Left forelimb (tissue), 1 donor: ENCODE results near the gene NAGPA.

ENCODE experiments used
- DNase-seq: peaks from one replicate; pipeline ENCODE4 v3.0.0-alpha.2; 2018; ENCODE audit warnings: low spot score

NAGPA gene

DNA sequence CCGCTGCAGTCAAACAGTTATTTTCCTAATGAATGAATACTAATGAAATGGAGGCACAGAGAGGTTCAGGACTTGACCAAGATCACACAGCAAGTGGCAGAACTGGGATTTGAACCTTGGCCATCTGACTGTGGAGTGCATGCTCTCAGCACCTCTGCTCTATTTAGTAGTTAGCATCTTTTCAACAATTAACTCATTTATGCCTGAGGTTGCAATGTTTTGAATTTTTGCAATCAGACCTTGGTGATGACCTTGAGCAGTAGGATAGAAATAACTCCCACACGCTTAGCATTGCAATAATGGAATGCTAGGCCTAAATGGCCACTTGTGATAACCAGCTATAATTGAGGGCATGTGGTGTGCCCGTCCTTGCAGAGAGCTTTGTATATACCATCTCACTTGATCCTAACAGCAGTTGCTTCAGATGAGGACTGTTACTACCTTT is 31.0 kb downstream of the NAGPA start:
- DNase-seq: no peak

DNA sequence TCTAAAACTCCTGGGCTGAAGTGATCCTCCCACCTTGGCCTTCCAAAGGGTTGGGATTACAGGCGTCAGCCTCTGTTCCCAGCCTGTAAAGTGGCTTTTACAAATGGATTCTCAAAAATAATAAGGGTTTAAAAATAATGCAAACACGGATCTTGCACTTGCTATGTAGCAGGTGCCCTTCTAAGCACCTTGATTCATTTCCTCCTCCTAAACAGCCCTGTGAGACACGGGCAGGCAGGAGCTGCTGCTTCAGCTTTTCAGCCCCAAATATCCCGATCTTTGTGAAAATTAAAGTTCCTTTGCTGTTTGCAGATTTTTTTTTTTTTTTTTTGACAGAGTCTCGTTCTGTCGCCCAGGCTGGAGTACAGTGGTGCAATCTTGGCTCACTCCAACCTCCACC is 31.7 kb downstream of the NAGPA start:
- DNase-seq: no peak

DNA sequence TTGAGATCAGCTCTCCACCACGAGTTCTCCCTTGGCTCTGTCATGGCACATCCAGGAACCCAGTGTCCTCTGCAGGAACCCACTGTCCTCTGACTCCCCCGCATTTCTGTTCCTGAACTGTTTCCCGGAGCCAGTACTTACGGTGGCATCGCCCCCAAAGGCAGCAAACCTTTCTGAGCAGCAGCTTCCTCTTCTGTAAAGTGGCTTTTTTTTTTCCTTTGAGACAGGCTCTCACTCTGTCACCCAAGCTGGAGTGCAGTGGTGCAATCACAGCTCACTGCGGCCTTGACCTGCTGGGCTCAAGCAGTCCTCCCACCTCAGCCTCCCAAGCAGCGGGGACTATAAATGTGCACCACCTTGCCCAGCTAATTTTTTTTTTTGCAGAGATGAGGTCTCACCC is 32.2 kb downstream of the NAGPA start:
- no peak for DNase-seq

DNA sequence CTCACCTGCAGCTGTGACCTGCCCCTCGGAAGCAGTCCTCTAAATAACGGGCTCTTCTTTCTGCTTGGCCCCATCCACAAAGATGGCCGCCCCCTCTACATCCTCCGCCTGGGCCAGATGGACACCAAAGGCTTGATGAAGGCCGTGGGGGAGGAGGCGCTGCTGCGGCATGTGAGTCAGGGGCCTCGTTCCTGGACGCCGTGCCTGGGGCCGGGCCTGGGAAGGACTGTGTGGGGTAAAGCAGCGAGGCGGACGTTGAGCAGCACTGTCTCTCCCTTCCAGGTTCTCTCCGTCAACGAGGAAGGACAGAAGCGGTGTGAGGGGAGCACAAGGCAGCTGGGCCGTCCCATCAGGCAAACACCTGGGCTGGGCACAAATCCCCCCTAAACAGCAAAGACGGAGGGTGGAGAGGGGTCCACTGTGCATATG is 33.1 kb downstream of the NAGPA start:
- DNase-seq: no peak

DNA sequence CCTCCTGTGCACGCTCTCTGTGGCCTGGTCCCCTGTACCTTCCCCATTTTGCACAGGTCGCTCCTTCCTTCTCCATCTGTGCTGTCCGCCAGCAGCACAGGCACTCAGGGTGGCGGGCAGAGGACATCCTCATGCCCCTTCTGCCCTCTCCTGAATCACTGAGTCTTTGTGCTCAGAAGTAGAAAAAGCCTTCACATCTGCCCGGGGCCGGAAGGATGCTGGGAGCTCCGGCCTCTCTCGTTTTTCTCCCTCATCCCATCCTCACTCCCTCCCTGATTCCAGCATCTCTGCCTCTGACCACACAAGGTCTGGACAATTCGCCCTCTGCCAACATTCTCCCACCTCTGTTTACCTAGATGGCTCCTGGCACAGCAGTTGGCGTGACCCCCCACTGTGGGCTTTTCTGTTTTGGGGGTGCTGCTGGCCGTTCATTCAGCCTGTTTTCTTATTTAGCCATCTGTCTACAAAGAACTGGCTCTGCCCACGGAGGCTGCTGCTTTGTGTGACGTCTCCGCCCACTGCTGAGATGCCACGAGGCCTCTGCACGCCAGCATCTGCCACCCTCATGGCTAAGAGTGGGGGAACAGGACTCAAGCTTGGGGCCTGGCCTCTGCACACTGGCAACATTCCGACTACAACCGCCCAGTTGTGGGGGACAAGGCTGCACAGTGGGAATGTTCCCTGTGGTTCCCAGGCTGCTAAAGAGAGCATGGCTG is 38.9 kb downstream of the NAGPA start:
- DNase-seq: no peak

DNA sequence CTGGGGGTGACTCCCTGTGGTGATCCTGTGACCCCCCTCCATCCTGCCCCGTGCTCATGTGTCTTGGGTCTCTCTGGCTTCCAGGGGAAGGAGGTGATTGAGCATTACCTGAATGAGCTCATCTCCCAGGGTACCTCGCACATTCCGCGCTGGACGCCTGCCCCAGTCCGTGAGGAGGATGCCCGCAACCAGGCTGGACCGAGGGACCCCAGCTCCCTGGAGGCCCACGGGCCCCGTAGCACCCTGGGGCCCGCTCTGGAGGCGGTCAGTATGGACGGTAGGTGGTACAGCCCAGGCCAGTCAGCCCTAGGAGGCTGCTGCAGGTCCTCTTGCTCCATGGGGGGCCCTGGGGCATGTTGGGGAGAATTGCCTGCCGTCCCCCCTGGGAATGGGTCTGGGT is 42.0 kb downstream of the NAGPA start:
- DNase-seq: no peak

DNA sequence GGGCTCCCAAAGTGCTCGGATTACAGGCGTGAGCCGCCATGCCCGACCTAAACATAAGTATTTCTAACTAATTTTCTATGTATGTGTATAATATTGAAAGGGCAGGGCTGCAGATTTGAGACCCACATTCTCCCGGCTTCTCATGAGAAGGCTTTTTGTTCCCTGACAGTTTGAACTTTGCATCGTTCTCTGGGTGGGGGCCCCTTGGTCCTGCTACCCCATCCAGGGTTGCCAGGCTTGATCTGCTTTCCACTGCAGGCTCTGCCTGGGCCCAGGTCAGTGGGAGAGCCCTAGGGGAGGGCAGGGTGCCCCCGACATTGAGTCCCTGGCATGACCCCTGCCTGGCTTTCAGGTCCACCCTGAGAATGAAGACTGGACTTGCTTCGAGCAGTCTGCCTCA is 43.3 kb downstream of the NAGPA start:
- DNase-seq: no peak

DNA sequence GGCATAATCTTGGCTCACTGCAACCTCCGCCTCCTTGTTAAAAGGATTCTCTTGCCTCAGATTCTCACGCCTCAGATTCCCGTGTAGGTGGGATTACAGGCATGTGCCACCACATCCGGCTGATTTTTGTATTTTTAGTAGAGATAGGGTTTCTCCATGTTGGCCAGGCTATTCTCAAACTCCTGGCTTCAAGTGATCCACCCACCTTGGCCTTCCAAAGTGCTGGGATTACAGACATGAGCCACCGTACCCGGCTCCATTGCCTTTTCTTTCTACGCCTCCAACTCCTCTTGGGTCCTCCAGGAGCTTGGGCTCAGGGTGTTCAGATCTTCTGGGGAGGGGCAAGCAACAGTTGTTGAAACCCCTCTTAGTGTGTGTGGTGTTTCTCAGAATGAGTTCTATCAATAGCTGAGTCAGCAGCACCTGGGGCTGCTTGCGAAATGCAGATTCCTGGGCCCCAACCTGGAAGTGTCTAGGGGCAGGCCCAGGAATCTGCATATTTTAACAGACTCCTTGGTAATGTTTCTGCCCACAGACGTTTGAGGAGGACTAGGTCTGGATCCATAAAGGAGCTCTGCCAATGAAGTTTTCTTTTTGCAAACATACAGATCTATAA is 44.2 kb downstream of the NAGPA start:
- DNase-seq: no peak

DNA sequence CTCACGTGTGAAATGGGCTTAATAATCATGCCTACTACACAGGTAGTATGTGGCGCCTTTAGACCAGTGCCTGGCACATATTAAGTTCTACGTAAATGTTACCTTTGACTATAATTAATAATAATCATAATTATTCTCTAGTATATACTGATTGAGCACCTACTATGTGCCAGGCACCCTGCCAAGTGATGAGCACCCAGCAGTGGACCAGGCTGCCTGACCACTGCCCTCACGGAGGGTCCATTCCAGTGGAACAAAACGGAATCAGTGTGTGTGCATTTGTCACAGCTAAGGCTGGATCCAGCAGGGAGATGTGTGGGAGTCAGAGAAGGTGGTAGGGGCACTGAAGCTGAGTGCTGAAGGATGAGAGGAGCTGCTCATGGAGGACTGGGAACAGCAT is 45.1 kb downstream of the NAGPA start:
- no peak for DNase-seq

DNA sequence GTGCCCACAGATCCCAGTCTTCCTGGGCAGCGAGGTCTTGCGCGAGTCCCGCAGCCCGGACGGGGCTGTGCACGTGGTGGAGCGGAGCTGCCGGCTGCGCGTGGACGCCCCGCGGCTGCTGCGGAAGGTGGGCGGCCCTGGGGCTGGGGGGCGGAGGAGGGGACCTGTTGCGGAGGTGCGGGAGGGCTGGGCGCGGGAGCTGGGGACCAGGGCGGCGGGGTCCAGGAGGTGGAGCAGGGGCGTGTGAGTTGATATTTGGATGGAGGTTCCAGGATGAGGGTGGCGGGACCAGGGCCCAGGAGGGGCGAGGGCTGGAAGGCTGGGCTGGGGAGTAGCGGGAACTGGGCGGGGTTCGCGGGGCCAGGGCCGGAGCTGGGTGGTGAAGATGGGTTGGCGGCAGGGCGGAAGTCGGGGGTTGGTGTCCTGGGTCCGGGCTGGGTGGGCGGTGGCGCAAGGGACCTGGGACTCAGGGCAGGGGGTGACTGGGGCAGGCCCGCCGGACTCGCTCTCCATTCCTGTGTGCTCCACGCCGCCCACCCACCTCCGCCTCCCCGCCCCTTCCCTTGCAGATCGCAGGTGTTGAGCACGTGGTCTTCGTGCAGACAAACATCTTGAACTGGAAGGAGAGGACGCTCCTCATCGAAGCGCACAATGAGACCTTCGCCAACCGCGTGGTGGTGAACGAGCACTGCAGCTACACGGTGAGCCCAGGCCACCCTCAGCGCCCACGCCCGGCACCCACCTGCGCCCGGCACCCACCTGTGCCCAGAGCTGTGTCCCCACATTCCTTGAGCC is 46.0 kb downstream of the NAGPA start:
- no peak for DNase-seq

DNA sequence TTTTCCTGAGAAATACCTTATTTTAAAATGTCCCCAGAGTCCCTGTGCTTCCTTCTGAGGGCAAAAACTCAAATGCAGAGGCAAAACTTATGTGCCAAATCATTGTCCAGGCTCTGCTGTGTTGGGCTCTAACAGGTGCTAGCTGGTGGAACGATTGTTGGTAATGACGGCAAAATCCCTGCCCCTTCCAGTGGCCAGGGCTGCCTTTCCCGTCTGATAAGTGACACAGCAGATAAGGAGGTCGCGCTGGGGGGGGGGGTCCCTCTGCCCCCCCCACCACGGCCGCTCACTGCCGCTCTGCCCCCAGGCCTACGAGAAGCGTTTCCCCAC is 46.5 kb downstream of the NAGPA start:
- DNase-seq: no peak

DNA sequence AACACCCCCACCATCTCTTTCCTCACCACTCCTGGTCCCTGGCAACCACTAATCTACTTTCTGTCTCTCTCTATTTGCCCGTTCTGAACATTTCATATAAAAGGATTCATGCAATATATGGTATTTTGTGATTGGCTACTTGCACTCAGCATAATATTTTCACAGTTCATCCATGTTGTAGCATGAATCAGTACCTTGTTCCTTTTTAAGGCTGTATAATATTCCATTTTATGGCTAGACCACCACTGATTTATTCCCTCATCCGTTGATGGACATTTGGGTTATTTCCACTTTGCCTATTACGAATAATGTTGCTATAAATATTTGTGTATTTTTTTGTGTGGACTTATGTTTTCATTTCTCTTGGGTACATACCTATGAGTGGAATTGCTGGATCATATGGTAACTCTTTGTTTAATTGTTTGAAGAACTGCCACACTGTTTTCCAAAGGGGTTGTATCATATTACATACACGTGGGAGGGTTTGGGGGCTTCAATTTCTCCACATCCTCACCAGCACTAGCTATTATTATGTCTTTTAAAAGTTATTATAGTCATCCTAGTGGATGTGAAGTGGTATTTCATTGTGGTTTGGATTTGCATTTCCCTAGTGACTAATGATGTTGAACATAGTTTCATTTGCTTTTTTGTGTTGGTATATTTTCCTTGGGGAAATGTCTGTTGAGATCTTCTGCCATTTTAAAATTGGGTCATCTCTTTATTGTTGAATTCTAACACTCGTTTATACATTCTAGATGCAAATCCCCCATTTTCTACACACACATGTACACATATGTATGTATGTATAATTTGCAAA is 49.4 kb downstream of the NAGPA start:
- DNase-seq: no peak

DNA sequence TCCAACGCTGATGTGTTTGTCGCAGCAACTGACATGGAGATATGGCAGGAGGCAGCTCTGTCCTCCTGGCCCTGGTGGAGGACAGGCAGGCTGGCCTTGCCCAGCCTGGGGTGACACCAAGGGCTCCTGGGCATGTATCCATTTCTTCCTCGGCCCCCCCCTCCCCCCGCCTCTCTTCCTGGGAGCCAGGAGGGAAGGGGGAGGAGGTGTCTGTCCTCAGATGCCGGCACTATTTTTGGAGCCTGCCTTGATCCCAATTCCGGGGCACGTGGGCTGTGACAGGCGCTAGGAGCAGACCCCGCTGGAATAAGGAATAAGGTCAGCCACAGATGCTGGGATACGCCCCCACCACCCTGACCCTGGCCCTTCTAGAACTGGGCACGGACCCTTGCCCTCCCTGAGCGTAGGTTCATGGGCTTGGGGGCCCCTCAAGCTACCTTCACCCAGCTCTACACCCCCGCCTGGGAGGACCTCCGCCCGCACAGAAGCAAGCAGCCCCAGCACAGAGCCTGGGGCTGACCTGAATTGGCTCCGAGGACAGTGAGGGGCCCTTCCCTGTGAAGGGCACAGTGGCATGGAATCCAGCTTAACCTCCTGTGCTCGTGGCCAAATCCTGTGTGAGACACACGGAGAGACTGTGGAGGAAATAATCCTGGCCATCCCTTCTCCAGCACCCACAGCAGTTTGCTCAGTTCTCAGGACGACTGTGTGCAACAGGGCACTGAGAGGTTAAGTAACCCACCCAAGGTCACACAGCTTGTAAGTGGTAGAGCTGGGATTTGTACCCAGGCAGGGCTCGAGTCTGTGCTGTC is 51.5 kb downstream of the NAGPA start:
- DNase-seq: no peak

DNA sequence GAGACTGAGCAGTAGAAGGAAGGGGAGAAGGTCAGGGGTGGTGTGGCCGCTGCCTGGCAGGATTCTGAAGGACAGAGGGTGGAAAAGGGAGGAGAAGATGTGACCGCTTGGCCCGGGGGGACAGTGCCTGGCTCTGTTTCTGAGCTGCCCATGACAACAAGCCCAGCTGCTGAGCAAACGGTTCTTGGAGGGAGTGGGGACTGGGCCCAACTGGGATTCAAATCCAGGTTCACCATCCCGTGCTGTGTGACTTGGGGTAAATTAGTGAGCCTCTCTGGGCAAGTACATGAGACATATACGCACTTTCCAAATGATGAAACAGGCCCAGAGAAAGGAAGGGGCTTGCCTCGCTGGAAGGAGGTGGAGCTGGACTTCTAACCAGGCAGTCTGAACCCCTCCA is 52.3 kb downstream of the NAGPA start:
- no peak for DNase-seq

DNA sequence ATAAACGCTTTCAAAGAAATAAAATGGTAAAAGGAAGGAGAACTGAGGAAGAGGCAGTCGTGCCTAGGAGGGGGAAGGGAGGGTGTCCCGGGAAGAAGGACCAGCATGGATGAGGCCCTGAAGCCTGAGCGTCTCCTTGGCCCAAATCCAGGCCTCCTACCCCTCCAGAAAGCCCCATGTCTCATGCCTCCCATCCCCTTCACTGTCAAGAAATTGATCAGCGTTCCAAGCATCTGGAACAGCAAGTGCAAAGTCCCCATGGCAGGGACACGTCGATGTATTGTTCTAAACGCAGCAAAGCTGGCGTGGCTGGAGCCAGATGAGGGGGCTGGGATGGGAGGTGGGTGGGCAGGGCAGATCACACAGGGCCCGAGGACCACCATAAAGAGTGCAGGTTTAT is 53.0 kb downstream of the NAGPA start:
- DNase-seq: no peak

DNA sequence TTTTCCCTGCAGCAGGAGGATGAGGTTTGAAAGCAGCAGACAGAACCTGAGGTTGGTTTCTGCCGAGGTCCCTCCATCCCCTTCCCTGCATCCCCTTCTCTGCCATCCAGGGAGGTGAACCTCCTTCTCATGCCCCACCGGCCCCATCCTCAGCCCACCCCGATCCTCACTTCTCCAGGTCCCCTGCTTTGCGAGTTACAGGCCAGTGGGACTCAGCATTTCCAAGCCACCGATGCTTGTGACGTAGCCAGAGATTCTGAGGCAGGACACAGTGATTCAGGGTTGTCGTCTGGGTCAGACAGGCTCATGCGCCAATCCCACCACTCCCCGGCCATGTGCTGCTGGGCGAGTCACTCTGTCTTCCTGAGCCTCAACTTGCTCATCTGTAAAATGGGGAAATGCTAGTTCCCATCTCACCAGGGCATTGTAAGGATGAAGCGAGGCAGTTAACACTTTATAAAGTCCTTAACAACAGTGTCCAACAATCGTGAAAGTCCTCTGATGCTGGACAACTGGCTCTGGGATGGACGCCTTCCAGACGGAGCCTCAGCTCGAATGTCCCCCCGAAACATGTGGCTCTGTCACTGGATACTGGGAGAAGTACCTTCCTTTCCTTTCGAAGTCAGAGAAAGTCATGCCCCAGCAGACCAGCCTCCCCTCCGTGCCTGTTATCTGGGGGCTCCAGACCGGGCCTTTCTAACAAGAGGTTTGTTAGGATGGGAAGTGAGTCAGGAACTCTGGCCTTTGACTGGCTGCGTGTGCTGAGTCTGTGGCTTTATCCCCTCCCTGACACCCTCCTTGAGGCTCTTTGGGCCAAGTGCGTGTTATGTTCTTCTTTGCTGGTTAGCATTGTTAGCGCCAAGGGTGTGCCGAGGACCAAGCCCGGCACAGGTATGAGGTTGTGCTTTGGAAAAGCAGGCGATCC is 53.7 kb downstream of the NAGPA start:
- no peak for DNase-seq

DNA sequence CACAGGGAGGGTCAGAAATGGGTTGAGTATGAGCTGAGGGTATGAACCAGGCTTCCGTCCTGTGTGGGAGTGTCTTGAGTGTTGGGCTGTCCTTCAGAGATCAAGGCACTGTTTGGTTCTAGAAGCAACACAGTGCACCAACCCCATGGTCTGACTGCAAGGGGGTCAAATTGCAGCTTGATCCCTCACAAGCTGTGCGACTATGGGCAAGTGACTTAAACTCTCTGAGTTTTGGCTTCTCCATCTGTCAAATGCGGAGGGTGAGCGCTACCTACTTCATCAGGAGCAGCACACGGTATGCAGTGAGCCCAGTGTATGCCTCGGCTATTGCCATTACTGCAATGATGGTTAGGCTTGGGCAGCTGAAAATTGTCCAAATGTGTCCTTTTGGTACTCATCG is 54.6 kb downstream of the NAGPA start:
- DNase-seq: no peak

DNA sequence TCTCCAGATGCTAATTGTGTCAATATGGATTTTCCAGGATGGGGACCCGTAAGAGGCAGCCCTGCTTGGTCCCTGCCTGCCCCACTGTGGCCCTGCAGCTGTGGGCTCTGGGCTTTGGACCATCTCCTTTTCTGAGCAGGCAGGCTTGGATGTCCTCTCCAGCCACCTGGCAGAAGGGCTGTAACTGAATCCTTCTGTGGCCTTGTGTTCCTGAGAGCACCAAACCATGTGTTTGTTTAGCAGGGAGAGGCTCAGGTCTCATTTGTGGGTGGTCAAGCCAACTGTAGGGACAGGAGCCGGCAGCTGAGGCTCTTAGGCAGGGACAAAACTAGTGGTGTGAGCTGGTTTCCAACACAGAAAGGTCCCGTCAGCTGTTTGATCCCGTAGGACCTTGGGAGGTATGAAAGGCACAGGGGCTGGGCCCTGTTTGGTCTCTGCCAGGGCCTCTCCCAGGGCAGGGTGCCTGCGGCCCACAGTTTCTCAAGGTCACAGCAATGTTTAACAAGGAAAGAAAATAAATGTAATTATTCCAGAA is 57.1 kb downstream of the NAGPA start:
- DNase-seq: no peak

DNA sequence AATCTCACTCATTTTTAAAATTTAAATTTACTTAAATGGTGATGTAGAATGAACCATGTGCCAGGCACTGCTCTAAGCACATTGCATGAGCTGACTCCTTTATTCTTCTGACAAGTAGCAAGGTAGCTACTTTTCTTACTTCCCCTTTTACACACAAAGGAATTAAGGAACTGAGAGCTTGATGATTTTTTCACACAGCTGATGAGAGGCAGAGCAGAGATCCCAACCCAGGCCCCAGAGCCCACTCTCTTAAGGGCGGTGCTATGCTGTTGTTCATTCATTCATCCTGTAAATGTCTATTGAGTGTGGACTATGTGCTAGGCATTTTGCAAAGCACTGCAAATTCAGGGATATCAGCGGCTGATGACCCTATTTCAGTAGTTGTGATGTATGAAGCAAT is 57.7 kb downstream of the NAGPA start:
- DNase-seq: no peak
